ENCODE measurements around the gene MRPL20.
"Not testable (repeated sequence)": the region's sequence is repeated elsewhere in the genome, so short reads cannot be mapped to it uniquely, and the experiment has no call there.

Gene MRPL20

GRCh38 chr1:1430114-1430982 lies 23.3 kb upstream of the MRPL20 start:
- Histone ChIP-seq H3K27me3 (ENCODE audit: insufficient read depth, poor library complexity, severe bottlenecking) (no peaks in the 10 kb centered on the region), H3K4me1 (ENCODE audit: insufficient read depth, poor library complexity, severe bottlenecking) (peaks cover 9% of the 10 kb centered on the region), H3K4me3 (ENCODE audit: severe bottlenecking) (no peak overlapping the region), H3K27ac (ENCODE audit: poor library complexity, severe bottlenecking) (no peak overlapping the region), H3K36me3 (ENCODE audit: low read depth) (no peaks in the 10 kb centered on the region), H3K9me3 (ENCODE audit: severe bottlenecking) (no peaks in the 10 kb centered on the region)
- TF ChIP-seq, protein P1, sequence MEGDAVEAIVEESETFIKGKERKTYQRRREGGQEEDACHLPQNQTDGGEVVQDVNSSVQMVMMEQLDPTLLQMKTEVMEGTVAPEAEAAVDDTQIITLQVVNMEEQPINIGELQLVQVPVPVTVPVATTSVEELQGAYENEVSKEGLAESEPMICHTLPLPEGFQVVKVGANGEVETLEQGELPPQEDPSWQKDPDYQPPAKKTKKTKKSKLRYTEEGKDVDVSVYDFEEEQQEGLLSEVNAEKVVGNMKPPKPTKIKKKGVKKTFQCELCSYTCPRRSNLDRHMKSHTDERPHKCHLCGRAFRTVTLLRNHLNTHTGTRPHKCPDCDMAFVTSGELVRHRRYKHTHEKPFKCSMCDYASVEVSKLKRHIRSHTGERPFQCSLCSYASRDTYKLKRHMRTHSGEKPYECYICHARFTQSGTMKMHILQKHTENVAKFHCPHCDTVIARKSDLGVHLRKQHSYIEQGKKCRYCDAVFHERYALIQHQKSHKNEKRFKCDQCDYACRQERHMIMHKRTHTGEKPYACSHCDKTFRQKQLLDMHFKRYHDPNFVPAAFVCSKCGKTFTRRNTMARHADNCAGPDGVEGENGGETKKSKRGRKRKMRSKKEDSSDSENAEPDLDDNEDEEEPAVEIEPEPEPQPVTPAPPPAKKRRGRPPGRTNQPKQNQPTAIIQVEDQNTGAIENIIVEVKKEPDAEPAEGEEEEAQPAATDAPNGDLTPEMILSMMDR (IDR thresholded peaks at IDR 0.05; ENCODE audit: poor library complexity, severe bottlenecking): no peak
- DNase-seq (ENCODE audit: low spot score) (no peak), ATAC-seq (ENCODE audit: low read depth) (no peak)

- Histone ChIP-seq H3K27me3 (ENCODE audit: insufficient read depth, poor library complexity, severe bottlenecking) (no peaks in the 10 kb centered on the region), H3K27ac (ENCODE audit: poor library complexity, severe bottlenecking) (no peak overlapping the region), H3K4me1 (ENCODE audit: insufficient read depth, poor library complexity, severe bottlenecking) (peaks cover 9% of the 10 kb centered on the region), H3K9me3 (ENCODE audit: severe bottlenecking) (no peaks in the 10 kb centered on the region), H3K36me3 (ENCODE audit: low read depth) (no peaks in the 10 kb centered on the region), H3K4me3 (ENCODE audit: severe bottlenecking) (no peak overlapping the region)
- DNase-seq (ENCODE audit: low spot score): no peak
- TF ChIP-seq, protein P1 (IDR thresholded peaks at IDR 0.05; ENCODE audit: poor library complexity, severe bottlenecking): no peak
- ATAC-seq (ENCODE audit: low read depth): no peak
Observed at GRCh38 chr1:1429671-1430073, 22.6 kb upstream of the MRPL20 start.

DNA sequence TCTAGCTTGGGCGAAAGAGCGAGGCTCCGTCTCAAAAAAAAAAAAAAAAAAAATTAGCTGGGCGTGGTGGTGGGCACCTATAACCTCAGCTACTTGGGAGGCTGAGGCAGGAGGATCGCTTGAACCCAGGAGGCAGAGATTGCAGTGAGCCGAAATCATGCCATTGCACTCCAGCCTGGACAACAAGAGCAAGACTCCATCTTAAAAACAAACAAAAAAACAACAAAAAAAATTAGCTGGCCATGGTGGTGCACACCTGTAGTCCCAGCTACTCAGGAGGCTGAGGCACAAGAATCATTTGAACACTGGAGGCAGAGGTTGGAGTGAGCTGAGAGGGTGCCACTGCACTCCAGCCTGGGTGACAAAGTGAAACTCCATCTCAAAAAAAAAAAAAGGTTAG lies 21.9 kb upstream of the MRPL20 start:
- not testable (repeated sequence) for H3K36me3 ChIP-seq (ENCODE audit: low read depth); ATAC-seq (ENCODE audit: low read depth); H3K27me3 ChIP-seq (ENCODE audit: insufficient read depth, poor library complexity, severe bottlenecking); DNase-seq (ENCODE audit: low spot score); H3K27ac ChIP-seq (ENCODE audit: poor library complexity, severe bottlenecking); H3K4me1 ChIP-seq (ENCODE audit: insufficient read depth, poor library complexity, severe bottlenecking); H3K4me3 ChIP-seq (ENCODE audit: severe bottlenecking); H3K9me3 ChIP-seq (ENCODE audit: severe bottlenecking)

DNA sequence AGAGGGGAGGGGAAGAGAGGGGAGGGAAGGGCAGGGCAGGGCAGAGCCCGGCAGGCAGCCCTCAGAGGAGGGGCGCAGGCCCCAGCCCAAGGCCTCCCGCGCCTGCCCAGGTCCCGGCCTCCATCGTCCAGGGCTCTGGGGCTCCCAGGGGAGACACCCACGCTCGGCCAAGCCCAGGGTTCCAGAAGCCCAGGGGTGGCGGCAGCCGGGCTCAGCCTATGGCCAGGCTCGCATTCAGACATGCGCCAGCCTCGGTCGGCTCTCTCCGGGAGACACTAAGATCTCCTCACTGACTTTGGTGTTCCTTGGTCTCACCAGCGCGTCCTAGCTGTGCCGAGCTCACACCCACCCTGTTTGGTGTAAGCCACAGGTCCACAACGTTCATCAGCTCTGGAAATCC lies 21.1 kb upstream of the MRPL20 start:
- Histone ChIP-seq H3K9me3 (ENCODE audit: severe bottlenecking) (no peaks in the 10 kb centered on the region), H3K4me3 (ENCODE audit: severe bottlenecking) (no peak overlapping the region), H3K4me1 (ENCODE audit: insufficient read depth, poor library complexity, severe bottlenecking) (peaks cover 5% of the 10 kb centered on the region), H3K27me3 (ENCODE audit: insufficient read depth, poor library complexity, severe bottlenecking) (no peaks in the 10 kb centered on the region), H3K36me3 (ENCODE audit: low read depth) (no peaks in the 10 kb centered on the region), H3K27ac (ENCODE audit: poor library complexity, severe bottlenecking) (no peak overlapping the region)
- no peak for ATAC-seq (ENCODE audit: low read depth)
- TF ChIP-seq, protein P1 (IDR thresholded peaks at IDR 0.05; ENCODE audit: poor library complexity, severe bottlenecking): no peak
- DNase-seq (ENCODE audit: low spot score): no peak

DNA sequence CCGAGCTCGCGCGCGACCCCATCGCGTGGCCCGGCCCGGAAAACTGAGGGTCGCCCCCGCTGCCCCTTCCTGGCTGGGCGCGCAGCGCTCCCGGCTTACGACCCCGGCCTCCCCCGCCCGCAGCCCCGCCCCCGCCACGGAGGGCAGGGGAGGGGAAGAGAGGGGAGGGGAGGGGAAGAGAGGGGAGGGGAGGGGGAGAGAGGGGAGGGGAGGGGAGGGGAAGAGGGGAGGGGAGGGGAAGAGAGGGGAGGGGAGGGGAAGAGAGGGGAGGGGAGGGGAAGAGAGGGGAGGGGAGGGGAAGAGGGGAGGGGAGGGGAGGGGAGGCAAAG lies 20.7 kb upstream of the MRPL20 start:
- no peaks in the 10 kb centered on the region for H3K36me3 ChIP-seq (ENCODE audit: low read depth)
- ATAC-seq (ENCODE audit: low read depth): no peak
- H3K9me3 ChIP-seq (ENCODE audit: severe bottlenecking): no peaks in the 10 kb centered on the region
- TF ChIP-seq, protein P1 (IDR thresholded peaks at IDR 0.05; ENCODE audit: poor library complexity, severe bottlenecking): no peak
- H3K27me3 ChIP-seq (ENCODE audit: insufficient read depth, poor library complexity, severe bottlenecking): no peaks in the 10 kb centered on the region
- no peak overlapping the region for H3K27ac ChIP-seq (ENCODE audit: poor library complexity, severe bottlenecking)
- peak overlapping the region; percentile 38 for H3K4me3 ChIP-seq (ENCODE audit: severe bottlenecking)
- peaks cover 7% of the 10 kb centered on the region for H3K4me1 ChIP-seq (ENCODE audit: insufficient read depth, poor library complexity, severe bottlenecking)
- no peak for DNase-seq (ENCODE audit: low spot score)
